Heart right ventricle (tissue), 16 donors: ENCODE results near the gene POGK. TPM values are rescaled to one million over a fixed set of nuclear protein-coding genes. Genes with fewer than 3 reads are reported as not detected.

Experiments used
- ATAC-seq, 8 donors: fragments of 200-7000 bp; cut with Tn5 transposase; one replicate each; pipeline ENCODE4 v1.9.1; 2020; ENCODE audit warnings: mild to moderate bottlenecking in 8 of 8, moderate library complexity in 8 of 8, moderate number of reproducible peaks in 1 of 8
- DNase-seq, 2 donors: peaks; one replicate each; pipeline ENCODE4 v3.0.0-alpha.2; 2020
- H3K27ac ChIP-seq, 10 donors: fragments of 200-600 bp; sonication (generic) in 2 of 10; one replicate each; pipeline versions ENCODE4 v1.5.0 to v1.8.0; 2020 to 2022; ENCODE audit warnings: mild to moderate bottlenecking in 3 of 10
- H3K27me3 ChIP-seq, 7 donors: fragments of 200-600 bp; one replicate each; pipeline ENCODE4 v1.8.0; 2021 to 2022; ENCODE audit warnings: mild to moderate bottlenecking in 2 of 7
- H3K36me3 ChIP-seq, 9 donors: fragments of 200-600 bp; sonication (generic) in 1 of 9; one replicate each; pipeline versions ENCODE4 v1.5.0 to v1.8.0; 2020 to 2022; ENCODE audit warnings: mild to moderate bottlenecking in 2 of 9
- H3K4me1 ChIP-seq, 9 donors: fragments of 200-600 bp; sonication (generic) in 1 of 9; one replicate each; pipeline versions ENCODE4 v1.5.0 to v1.8.0; 2020 to 2022; ENCODE audit warnings: mild to moderate bottlenecking in 4 of 9
- H3K4me3 ChIP-seq, 10 donors: fragments of 200-600 bp; sonication (generic) in 2 of 10; one replicate each; pipeline versions ENCODE4 v1.5.0 to v1.8.0; 2020 to 2022; ENCODE audit warnings: mild to moderate bottlenecking in 7 of 10, moderate library complexity in 2 of 10
- H3K9me3 ChIP-seq, 11 donors: fragments of 200-600 bp in 10 of 11; sonication (generic) in 2 of 11; one replicate each; pipeline versions ENCODE4 v1.5.0 to v1.8.0; 2013 to 2022; ENCODE audit warnings: mild to moderate bottlenecking in 2 of 11, control low read depth in 1 of 11, moderate library complexity in 1 of 11
- WGBS, 2 donors: extraction: QIAGEN DNeasy Blood & Tissue Kit; methylation state at CpG; one replicate each; pipeline ENCODE4 v1.1.7; 2013; ENCODE audit warnings: inconsistent platforms in 1 of 2; 5-methylcytosine and 5-hydroxymethylcytosine counted together
- intact Hi-C, 10 donors: fragments of 100-400 bp; cut with DNase I; formaldehyde crosslinking; loops; one replicate each; pipeline versions ENCODE4 v1.11.1 to v1.14.2; 2022
- polyA plus RNA-seq, 2 donors: library from polyadenylated mRNA; stranded (reverse); fragments of 200-250 nt; gene quantifications; one replicate each; pipeline ENCODE4 v1.2.3, GENCODE V29; 2013
- total RNA-seq, 10 donors: library from RNA; stranded (reverse); fragmentation: NEBNext Ultra II Directional in 3 of 10; extraction: Animal tissue kit (Norgen Biotek cat#: 25700) in 3 of 10; gene quantifications; one replicate each; pipeline versions ENCODE4 v1.2.1 to v1.2.4, GENCODE V29; 2021 to 2023
- TF ChIP-seq, protein P1 (sequence below), 9 donors: fragments of 200-600 bp; sonication (generic) in 2 of 9; IDR thresholded peaks; one replicate each; pipeline versions ENCODE4 v1.5.0 to v1.8.0; 2021 to 2022; ENCODE audit warnings: antibody characterized with exemption in 9 of 9, mild to moderate bottlenecking in 5 of 9, moderate library complexity in 1 of 9
- donor health status: Arrhythmogenic right ventricular cardiomyopathy.
- donor health status: ischemic (EF 13 %, LVEDD 7.1; RV severe dilation, severe dysfunction).
- donor health status: healthy with polysubstance abuse.
- donor health status: DM: no; HTN: yes; CAD: no.
- donor health status: DM: no; HTN: no; CAD: no.
- donor health status: ischemic (EF 25% LVEDD 6.9; RV normal size, moderate dysfunction).
- donor health status: ischemic (EF 25% LVEDD 5.7; RV mildly dilated, moderate dysfunction).
- donor health status: healthy.
- donor health status: DM: yes; HTN: yes; CAD: no.
- donor health status: Ischemic cardiomyopathy.
- donor health status: ischemic (EF 35%, LVEDD 5.7; RV mildly dilated, moderate dysfunction).
- donor health status: nonischemic (EF 11% LVEDD 7.7; RV severe dilation, severe dysfunction).
- donor health status: DM: yes; HTN: yes; CAD: no.
- donor health status: PGD.
- donor health status: ischemic (EF 29% LVEDD 5.4; RV normal size, mild dysfunction).
- donor health status: nonischemic (EF 23%, LVEDD 6.1; RV moderate dilation, normal function).

Gene POGK
- total and polyA plus RNA-seq, 12 donors: 5.6 to 19.2 (median 13.3) TPM

DNA sequence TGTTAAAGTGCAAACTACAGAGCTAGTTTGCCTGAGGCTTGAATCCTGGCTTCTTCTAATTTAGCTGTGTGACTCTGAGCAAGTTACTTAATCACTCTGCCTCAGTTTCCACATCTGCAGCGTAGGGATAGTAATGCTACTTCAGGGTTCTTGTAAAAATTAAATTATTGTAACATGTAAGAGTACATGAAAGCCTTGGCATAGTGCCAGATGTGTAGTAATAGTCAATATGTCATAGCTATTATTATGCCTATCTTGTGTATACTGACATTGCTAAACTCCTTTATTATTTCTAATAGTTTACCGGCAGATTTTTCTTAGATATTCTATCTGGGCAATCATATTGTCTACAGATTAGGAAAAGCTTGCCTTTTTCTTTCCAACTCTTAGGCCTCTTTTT, 43.6 kb downstream of the POGK start:
- no peak overlapping the region for H3K27ac ChIP-seq
- ATAC-seq: no peak
- H3K4me3 ChIP-seq: no peak overlapping the region
- no peaks in the 10 kb centered on the region for H3K9me3 ChIP-seq
- 42 to 84% methylated on average over 2 of the region's 2 CpGs for WGBS, 2 donors
- peaks cover 0 to 10% (median 6%) of the 10 kb centered on the region in 9 donors for H3K4me1 ChIP-seq
- DNase-seq: no peak
- TF ChIP-seq, protein P1, sequence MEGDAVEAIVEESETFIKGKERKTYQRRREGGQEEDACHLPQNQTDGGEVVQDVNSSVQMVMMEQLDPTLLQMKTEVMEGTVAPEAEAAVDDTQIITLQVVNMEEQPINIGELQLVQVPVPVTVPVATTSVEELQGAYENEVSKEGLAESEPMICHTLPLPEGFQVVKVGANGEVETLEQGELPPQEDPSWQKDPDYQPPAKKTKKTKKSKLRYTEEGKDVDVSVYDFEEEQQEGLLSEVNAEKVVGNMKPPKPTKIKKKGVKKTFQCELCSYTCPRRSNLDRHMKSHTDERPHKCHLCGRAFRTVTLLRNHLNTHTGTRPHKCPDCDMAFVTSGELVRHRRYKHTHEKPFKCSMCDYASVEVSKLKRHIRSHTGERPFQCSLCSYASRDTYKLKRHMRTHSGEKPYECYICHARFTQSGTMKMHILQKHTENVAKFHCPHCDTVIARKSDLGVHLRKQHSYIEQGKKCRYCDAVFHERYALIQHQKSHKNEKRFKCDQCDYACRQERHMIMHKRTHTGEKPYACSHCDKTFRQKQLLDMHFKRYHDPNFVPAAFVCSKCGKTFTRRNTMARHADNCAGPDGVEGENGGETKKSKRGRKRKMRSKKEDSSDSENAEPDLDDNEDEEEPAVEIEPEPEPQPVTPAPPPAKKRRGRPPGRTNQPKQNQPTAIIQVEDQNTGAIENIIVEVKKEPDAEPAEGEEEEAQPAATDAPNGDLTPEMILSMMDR (IDR thresholded peaks at IDR 0.05): no peak
- intact Hi-C loops: loop anchor here in 3 of 10 donors (2.0 to 5.0 kb wide), 2 partner anchors 174 to 176 kb away; no protein-coding TSS in a partner anchor
- H3K27me3 ChIP-seq: peaks cover 0 to 41% (median 30%) of the 10 kb centered on the region in 7 donors
- no peaks in the 10 kb centered on the region for H3K36me3 ChIP-seq

DNA sequence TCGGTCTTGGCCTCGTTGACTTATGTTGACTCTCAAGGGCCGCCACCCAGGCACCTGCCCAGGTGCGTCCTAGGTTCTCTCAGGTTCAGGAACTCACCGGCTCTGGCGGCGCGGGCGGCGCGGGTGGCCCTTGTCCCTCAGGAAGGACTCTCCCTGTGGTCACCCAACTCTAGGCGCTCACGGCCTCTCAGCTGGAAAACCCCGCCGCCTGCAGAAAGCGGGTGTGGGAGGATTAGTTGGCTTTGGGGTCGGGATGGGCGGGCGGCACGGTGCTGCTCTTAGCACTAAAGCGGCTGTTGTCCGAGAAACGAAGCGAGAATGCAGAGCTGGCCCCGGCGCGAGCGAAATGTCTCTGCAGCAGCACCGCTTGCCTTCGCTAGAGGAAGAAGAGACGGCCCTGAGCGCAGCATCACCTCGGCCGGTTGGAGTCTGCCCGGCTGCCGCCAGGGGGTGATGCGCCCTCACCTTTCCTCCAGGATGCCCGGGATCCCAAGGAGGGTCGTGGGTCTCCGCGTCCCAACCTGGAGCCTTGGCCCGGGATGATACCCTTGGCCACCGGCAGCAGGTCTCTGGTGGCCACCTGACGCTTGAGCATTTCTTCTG, 44.9 kb downstream of the POGK start:
- DNase-seq: peak; percentile 37 to 49
- H3K4me1 ChIP-seq: peaks cover 0 to 10% (median 6%) of the 10 kb centered on the region in 9 donors
- intact Hi-C loops: loop anchor here in 7 of 10 donors (1.0 to 5.0 kb wide), 4 partner anchors 173 to 175 kb away; no protein-coding TSS in a partner anchor
- H3K4me3 ChIP-seq: peak overlapping the region in 4 of 10 donors; percentile 9 to 23 (median 14)
- peak; percentile 63 to 93 (median 80) for ATAC-seq
- TF ChIP-seq, protein P1 (IDR thresholded peaks at IDR 0.05): peak; percentile 33 to 75 (median 71)
- H3K27me3 ChIP-seq: peaks cover 0 to 41% (median 30%) of the 10 kb centered on the region in 7 donors
- H3K27ac ChIP-seq: no peak overlapping the region
- H3K9me3 ChIP-seq: no peaks in the 10 kb centered on the region
- no peaks in the 10 kb centered on the region for H3K36me3 ChIP-seq
- WGBS, 2 donors: 10% methylated on average over 44 of the region's 44 CpGs

DNA sequence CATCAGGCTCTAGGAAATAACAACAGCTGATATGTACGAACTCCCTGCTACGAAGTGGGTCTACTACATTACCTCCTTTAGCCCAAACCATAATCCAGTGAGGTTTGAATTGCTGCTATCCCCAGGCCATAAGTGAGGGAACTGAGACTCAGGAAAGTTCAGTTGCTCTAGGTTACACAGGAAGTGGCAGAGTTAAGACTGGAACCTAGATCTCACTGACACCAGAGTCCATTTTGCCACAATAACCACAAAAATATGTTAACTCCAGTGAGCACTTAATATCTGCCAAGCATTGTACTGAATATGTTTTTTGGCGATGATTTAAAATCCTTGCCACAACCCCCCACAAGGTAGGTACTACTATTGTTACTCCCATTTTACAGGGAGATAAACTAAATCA, 45.7 kb downstream of the POGK start:
- no peak for DNase-seq
- TF ChIP-seq, protein P1 (IDR thresholded peaks at IDR 0.05): no peak
- 94% methylated on average over 3 of the region's 3 CpGs for WGBS, 2 donors
- intact Hi-C loops: loop anchor here in 8 of 10 donors (1.0 to 5.0 kb wide), 4 partner anchors 172 to 174 kb away; no protein-coding TSS in a partner anchor
- H3K9me3 ChIP-seq: no peaks in the 10 kb centered on the region
- no peak overlapping the region for H3K4me3 ChIP-seq
- H3K4me1 ChIP-seq: peaks cover 0 to 10% (median 6%) of the 10 kb centered on the region in 9 donors
- no peak for ATAC-seq
- no peak overlapping the region for H3K27ac ChIP-seq
- no peaks in the 10 kb centered on the region for H3K36me3 ChIP-seq
- H3K27me3 ChIP-seq: peaks cover 0 to 41% (median 30%) of the 10 kb centered on the region in 7 donors

DNA sequence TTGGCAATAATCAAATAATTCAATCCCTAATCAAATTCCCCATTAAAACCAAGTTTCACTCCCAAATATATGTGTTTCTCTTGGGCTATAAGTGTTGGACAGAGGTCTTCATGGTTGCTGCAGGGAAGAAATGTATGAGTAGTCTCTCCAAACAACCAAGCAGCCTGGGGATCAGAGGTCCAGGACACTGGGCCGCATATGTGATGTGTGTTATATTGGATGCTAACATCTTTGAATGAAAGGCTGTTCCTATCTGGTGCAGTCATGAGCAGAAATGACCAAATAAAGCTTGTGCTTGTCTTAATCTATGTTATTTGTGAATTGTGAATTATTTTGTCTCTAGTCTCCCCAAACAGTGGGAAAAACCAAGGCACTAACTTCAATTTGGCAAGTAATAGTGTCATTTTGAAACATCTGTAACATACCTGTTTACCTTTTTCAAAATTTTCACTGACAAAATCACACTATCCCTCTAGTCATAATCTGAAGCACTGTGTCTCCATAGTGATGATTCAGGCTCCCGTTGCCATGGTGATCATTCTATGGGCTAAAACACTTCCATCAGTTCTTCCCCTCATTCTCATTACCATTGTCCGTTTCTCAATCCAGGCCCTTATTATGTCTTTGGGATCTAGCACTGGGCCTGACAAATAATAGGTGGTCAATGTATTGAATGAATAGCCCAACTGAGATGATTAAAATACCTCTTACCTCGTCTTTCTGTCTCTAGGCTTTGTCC, 49.3 kb downstream of the POGK start:
- ATAC-seq: no peak
- no peak for DNase-seq
- Histone ChIP-seq H3K27ac (no peak overlapping the region), H3K27me3 (peaks cover 0 to 27% (median 20%) of the 10 kb centered on the region in 7 donors), H3K36me3 (no peaks in the 10 kb centered on the region), H3K4me1 (peaks cover 0 to 10% (median 6%) of the 10 kb centered on the region in 9 donors), H3K4me3 (no peak overlapping the region), H3K9me3 (no peaks in the 10 kb centered on the region)
- TF ChIP-seq, protein P1 (IDR thresholded peaks at IDR 0.05): no peak
- intact Hi-C loops: loop anchor here in 1 of 10 donors (5.0 kb wide), 1 partner anchor 169 kb away; no protein-coding TSS in a partner anchor
- WGBS, 2 donors: 83 to 89% methylated on average over 4 of the region's 4 CpGs
